HG03139 (cell line): ENCODE measurements around the gene NKIRAS2.
"Not testable (repeated sequence)": the region's sequence is repeated elsewhere in the genome, so short reads cannot be mapped to it uniquely, and the experiment has no call there.

ENCODE experiments used
- ATAC-seq: cut with Tn5 transposase; IDR thresholded peaks from one replicate; pipeline ENCODE4 v1.9.1; 2021; ENCODE audit not compliant: unreplicated experiment

NKIRAS2 gene

DNA sequence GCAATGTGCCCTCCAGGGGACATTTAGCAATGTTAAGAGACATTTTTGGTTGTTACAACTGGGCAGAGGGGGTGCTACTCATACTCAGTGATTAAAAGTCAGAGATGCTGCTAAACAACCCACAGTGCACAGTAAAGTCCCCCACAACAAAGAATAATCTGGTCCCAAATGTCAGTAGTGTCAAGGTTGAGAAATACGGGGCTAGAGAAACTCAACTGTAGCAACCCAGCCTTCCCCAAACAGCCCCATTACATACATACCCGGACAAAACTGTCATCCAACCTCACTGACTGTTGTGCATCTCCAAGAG, 23.1 kb upstream of the NKIRAS2 start:
- ATAC-seq: no peak

DNA sequence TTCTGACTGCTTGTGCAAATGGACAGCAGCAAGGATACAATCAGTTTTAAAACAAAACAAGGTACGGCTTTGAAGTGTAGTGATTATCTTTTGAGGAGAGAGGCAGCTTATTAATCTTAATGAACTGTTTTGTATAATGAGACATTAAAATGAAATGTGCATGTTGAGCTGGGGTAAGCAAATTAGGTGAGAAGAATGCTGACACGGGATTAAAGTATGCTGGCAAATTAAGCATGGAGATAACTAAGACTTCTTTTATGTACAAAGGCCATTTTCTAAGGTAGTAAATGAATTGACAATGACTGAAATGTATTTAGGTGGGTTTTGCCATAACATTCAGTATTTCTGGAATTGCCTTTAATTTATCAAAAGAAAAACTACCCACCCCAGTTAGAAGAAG, 21.4 kb upstream of the NKIRAS2 start:
- ATAC-seq: no peak

DNA sequence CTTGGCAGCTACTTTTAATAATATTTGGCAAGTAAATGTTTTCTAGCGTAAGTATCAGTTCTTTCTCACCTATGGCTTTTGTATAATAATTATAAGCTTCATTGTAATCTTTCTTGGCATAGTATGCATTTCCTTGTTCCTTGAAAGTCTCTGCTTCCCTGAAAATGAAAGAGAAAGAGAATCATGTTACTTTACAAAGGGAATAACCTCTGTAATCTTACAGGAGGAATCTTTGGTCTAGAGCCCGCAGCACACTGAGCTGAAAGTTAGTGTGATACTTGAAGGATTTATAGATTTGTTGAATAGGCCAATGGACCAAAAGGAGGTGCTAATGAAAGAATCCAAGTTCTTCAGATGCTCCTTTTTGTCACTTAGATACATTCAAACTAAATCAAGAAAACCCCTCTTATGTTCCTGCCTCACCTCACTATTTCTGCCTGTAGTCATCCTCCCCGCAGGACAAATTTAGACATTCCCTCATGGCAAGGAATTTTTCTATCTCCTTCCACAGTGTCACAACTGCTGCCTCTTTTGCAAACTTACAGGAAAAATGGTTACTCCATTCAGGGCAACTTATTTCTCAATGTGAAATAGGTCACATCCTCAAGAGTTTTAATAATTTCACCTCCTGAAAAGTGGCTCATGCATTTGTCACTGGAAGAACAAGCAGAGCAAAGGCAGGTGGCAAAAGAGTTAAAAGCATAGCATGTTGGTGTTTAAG, 19.3 kb upstream of the NKIRAS2 start:
- ATAC-seq: no peak

DNA sequence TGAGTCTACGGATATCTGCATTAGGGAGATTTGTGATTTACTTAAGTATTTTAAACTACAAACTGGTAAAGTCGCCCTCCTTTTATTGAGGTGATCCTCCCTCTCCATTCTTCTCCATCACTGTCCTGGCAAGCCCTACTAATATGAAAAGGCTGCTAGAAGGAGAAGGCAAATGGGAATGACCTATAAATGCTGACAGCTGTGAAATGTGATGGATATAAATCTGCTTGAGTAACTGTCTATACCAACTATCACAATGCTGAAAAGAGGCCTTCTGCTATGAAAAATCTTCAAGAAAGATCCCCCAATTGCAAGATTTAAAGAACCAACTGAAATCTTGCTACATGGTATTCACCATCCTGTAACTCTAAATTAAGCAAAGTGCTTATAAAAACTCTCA, 18.2 kb upstream of the NKIRAS2 start:
- no peak for ATAC-seq

DNA sequence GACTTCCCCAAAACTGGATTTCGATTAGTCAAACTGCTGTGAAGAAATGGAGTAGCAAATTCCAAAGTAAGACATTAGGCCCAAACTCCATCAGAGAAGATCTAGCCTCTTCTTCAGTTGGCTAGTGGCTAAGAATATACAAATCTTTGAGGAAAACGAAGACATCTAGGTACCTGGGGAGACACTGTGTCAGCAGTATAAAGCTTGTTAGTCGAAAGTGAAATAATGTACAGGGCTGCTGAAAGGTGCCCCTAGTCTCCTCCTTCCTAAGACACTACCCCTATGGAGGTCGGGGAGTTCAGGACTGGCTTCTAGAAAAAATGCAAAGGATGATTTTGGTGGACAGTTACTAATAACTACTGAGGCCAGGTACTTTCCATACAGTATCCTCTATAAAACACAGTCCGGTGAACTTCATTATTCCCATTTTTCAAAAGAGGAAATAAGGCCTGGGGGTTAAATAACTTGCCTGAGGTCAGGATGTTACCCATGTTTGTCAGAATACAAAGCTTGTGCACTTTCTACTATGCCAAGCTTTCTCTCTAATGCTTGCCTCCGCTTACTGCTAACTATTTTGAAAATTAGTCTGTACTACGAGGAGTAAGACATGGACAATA, 17.6 kb upstream of the NKIRAS2 start:
- no peak for ATAC-seq

DNA sequence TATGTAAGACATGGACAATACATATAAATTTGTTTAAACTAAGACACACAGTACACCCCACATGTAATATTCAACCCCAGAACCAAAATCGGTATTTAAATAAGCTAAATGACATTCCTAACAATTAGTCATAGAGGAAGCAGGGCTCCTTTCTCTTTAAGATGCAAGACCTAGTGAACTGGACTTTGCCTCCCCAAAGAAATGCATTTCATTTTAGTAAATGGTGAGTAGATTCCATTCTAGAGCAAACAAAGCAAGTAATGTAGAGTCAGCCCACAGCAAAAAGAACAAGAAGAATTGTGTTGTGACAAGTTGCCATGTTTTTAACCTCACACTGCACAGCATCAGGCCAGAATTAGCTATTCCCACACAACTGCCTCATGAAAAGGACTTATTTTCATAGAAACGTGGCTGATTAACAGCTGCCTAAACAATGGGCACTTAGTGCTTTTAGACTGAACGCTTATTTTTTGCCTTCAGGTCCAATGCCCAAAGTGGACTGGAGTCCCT, 17.0 kb upstream of the NKIRAS2 start:
- ATAC-seq: no peak

DNA sequence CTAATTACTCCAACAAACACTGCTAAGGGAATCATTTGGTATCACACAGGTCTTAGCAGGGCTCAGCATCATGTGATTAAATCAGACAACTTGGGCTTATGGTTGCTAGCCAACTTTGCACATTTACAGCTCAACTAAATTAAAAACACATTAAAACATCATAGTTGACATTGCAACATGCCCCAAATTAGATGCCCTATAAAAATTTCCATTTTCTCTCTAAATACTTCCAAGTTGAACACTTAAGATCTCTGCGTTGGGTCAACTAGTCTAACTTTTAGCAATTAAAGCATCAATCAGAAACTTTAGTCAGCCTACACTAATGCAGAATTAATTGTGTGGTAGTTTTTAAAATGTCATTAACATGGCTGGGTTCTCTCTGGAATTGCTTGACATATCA, 14.7 kb upstream of the NKIRAS2 start:
- no peak for ATAC-seq

DNA sequence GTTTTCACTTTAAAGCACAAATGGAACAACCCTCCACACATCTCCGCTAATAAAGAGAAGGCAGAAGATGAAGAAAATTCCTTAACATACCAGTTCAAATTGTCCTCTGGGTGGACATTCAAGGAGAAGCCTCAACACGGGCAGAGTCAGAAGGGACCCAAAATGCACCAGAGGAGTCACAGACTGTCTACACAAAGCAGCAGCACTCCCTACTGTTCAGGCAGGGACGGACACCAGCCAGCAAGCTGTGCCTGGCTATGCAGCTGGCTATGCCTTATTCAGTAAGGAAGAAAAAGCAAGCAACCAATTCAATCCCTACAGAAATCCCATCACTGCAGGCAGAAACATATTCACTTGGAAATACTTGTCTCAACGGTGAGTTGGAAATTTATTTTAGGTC, 10.7 kb upstream of the NKIRAS2 start:
- ATAC-seq: no peak

DNA sequence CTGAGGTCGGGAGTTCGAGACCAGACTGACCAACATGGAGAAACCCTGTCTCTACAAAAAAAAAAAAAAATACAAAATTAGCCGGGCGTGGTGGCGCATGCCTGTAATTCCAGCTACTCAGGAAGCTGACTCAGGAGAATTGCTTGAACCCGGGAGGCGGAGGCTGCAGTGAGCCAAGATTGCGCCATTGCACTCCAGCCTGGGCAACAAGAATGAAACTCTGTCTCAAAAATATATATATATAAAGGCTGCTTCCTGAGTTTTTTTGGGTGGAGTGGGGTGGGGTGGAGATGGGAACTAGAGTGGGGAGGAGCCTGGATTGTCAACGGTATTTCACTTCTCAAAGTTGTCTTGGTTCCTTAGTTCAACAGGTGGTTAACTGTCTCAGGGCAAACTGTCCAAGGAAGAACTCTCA, 9.6 kb upstream of the NKIRAS2 start:
- not testable (repeated sequence) for ATAC-seq

DNA sequence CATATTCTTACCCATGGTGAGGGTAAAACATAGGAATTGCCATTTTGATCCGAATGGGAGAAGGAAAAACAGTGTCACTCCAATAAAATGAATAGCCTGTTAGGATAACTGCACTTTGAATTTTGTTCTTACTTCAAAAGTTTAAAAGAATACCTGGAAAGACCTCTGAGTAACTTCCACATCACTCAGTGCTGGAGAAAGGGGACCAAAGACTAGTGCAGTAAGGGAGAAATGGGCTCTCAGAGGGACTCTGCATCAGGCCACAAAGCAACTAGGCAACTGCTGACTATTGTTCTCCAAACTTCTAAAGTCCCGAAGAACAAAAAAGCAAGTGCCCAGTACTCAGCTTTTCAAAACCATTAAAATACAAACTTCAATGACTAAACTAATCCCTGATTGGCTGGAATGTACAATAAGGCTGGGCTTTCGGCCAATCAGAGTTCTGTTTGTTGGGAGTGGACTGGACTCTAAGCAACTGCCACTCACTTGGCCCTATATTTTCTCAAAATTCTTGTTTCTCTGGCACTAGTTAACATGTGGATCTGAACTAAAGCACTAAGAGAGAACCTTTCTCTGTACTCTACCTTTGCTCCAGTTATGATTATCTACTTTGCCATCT, 8.9 kb upstream of the NKIRAS2 start:
- no peak for ATAC-seq

DNA sequence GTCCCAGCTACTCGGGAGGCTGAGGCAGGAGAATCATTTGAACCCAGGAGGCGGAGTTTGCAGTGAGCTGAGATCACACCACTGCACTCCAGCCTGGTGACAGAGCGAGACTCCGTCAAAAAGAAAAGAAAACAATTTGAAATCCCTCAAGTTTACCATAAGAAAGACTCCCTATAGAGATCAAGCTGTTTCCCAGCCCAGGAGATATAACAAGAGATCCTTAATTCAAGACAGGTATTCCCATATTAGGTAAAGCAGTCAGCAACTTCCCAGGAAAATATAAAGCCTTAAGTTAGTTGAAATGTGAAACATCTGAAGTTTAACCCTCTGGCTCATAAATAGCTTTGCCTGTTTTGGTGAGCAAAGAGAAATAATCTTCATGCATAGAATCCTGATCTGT, 7.5 kb upstream of the NKIRAS2 start:
- ATAC-seq: not testable (repeated sequence)

DNA sequence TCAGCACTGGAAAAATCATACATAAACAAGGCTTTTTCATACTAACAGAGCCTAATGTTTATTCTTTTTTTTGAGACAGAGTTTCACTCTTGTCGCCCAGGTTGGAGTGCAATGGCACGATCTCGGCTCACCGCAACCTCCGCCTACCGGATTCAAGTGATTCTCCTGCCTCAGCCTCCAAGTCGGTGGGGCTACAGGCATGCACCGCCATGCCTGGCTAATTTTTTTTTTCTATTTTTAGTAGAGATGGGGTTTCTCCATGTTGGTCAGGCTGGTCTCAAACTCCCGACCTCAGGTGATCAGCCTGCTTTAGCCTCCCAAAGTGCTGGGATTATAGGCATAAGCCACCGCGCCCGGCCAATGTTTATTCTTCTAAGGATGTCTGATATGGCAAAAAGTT, 6.2 kb upstream of the NKIRAS2 start:
- ATAC-seq: not testable (repeated sequence)

DNA sequence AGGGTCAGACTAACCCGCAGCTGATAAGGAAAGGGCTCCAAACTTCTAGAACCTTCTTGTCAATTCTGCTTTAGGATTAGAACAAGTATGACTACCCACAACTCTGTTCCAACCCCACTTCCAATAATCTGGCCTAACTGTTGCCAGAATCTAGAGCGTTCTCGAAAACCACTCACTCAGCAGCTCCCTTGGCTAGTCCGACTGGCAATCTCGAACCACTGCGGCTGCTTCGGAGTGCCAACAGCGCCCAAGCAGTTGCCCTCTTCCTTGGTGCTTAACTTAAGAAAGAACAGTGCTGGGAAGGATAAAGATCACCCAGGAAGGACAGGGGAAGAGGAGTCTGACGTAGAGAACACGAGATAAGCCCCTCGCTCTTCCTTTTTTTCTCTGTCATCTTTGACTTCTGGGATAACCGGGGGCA, 3.5 kb upstream of the NKIRAS2 start:
- ATAC-seq: no peak

DNA sequence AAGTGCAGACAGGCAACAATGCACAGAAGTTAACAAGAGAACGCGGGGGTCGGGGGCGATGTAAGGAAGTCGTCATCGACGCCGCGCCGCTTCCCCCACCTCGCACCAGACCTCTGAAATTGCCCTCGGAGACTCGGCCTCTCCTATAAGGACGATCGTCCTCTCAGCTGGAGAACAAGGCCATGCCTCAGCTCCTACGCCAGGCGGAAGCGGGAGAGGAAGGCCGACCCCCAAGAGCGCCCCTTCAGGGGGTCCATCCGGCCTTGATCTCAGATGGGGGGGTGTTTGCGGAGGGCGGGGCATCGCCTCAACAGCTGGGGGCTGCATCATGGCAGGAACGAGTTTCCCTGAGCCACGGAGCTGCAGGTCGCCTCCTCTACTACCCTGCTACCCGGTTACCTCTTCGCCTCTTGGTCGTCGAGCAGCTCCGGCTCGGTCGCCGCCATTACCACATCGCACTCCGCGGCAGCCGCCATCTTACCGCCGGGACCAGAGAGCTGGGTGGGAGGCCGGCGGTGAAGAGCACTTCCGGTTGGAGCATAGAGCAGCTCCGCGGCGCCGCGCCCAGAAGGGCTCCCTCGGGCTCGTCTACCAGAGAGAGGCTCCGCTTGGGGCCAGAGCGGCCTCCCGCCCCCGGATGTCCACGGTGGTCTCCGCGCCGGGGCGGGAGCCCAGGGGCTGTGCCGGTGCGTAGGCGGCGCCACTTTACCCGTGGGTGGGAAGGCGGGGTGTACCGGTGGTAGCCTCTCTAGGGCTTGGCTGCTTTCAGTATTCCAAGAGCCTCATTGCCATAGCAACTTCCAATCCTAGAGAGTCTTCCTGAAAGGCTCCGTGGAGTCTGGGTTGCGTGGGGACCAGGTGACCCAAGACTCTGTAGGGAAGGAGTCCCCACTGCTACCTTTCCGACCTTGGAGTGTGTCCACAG, 2.7 kb upstream of the NKIRAS2 start, which contains the start of gene DNAJC7:
DNAJC7 (minus strand) TSS at position 499 of the 925 bp plus-strand sequence; CDS start at position 476, 23 bp downstream.
- ATAC-seq: peak; percentile 84

DNA sequence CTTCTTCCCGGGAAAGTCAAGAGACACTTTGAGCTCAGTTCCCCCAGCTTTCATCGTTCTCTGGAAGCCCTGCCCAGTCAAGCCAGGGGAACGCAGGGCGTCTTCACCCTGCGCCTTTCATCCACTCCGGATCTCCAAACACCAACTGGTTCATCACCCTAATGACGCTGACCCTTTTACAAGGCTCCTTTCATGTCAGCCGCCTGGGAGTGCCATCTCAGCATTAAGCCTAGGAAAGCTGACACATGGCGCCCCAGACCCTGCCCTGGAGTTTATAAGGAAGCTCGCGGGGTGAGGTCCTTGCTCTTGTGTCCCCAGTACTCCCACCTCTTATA, 2.1 kb upstream of the NKIRAS2 start:
- ATAC-seq: no peak

DNA sequence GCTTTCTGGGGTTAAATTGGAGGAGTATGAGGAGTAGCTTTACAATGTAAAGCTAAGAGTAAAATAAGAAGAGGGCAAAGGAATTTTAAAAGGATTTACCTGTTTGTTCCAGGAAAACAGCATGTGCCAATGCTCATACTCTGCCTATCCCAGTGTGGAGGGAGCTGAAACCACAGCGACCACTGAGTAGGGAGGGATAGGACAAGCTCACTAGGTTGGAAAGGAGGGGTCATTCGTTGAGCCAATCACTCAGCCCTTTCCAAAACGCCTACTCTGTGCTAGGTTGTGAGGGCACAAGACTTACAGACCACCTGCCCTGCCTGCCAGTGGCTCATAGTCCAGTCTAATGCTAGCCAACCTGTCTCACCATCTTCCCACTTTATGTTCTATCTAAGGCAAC, 1.6 kb upstream of the NKIRAS2 start:
- ATAC-seq: no peak

DNA sequence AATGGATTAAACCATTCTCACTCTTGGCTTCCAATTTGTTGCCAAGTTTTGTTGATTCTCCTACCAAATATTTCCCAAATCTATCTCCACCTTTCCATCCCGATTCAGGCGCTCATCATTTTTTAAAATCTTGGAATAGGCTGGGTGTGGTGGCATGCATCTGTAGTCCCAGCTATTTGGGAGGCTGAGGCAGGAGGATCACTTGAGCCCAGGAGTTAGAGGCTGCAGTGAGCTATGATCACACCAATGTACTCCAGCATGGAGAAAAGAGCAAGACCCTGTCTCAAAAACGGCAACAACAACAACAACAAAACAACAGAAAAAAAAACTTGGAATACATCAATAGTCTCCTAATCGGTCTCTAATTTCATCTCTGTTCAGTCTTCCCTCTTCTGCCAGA, 902 bp upstream of the NKIRAS2 start:
- ATAC-seq: no peak

DNA sequence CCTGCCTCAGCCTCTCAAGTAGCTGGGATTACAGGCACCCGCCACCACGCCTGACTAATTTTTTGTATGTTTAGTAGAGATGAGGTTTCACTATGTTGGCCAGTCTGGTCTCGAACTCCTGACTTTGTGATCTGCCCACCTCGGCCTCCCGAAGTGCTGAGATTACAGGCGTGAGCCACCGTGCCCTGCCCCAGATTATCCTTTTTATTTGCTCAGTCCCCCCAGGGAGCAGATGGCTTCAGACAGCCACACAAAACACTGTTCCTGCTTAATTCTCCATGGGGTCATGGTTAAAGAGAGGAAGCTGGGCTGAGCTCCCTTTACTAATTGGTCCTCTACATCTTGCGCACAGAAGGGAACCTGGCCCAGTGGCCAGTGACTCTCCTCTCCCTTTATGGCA, 955 bp downstream of the NKIRAS2 start:
- not testable (repeated sequence) for ATAC-seq

DNA sequence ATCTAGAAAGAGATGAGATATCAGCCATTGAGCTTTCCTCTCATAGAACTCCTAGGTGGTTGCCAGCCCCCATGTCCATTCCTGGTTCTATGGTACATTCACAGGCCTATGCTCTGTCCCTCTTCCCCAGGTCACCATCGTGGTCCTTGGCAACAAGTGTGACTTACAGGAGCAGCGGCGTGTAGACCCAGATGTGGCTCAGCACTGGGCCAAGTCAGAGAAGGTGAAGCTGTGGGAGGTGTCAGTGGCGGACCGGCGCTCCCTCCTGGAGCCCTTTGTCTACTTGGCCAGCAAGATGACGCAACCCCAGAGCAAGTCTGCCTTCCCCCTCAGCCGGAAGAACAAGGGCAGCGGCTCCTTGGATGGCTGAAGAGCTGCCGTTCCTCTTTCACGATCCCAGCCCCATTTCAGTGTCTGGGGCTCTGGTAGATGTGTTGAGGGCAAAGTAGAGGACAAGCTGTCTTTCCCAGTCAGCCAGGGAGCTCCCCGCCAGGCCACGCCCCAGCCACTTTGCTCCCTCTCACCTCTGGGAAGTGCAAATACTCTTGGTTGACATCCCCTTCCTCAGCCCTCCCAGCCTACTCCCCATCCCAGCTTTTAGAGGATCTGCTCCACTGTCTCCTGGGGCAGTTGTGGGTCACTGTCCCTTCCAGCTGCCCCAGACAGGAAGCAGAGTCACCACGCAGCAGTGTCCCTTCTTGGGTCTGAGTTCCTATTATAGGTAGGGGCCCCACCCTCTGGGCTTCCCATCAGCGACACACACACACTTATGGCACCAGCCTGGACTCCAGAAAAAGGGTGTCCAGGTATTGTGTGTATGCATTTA, 3.8 kb downstream of the NKIRAS2 start:
- ATAC-seq: no peak

DNA sequence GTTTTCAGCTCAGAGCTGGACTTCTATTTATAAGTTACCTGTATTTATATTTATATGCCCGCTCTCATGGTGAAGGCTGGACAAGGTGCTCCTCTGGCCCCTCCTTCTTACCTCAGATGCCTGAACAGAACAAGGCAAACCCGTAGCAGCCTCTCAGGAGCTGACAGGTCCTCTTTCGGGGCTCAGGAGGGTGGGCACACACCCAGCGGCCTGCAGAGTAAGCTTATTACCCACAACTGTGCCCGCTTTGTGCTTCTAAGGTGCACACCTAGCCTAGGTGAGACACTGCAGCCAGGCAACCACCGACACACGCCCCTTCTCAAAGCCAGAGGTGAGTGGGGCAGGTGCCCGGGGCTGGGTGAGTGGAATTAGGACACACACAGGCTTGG, 5.3 kb downstream of the NKIRAS2 start:
- no peak for ATAC-seq

DNA sequence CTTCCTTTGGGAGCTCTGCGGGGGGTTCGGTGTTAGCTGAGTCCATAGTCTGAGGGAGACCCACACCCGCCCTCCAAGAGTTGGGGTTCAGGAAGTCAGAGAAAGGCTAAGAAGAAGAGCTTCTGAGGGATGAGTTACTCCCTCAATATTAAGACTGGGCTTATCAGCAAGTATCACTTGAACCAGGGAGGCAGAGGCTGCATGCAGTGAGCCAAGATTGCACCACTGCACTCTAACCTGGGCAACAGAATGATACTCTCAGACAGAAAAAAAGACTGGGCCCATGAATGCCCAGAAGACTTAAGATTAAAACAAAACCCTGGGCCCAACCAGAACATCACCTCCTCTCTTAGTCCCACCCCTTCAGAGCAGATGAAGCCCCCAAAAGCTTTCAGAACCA, 6.0 kb downstream of the NKIRAS2 start:
- ATAC-seq: no peak
